Duodenal mucosa (tissue), 2 donors: Measurements from ENCODE around the gene AKAP6.

Source experiments
- H3K27ac ChIP-seq: one replicate; pipeline ENCODE4 v1.7.0; 2013; ENCODE audit warnings: low read depth, low read length
- H3K27me3 ChIP-seq, 2 donors: one replicate each; pipeline ENCODE4 v1.7.0; 2013; ENCODE audit warnings: low read length in 2 of 2, control low read depth in 1 of 2; ENCODE audit not compliant: insufficient read depth in 2 of 2, control insufficient read depth in 1 of 2
- H3K36me3 ChIP-seq, 2 donors: one replicate each; pipeline ENCODE4 v1.7.0; 2013; ENCODE audit warnings: low read length in 2 of 2, control low read depth in 1 of 2; ENCODE audit not compliant: insufficient read depth in 2 of 2, control insufficient read depth in 1 of 2
- H3K4me1 ChIP-seq, 2 donors: one replicate each; pipeline ENCODE4 v1.7.0; 2013; ENCODE audit warnings: low read length in 2 of 2, control low read depth in 1 of 2; ENCODE audit not compliant: insufficient read depth in 2 of 2, control insufficient read depth in 1 of 2
- H3K4me3 ChIP-seq, 2 donors: one replicate each; pipeline ENCODE4 v1.7.0; 2013; ENCODE audit warnings: low read length in 2 of 2, low read depth in 1 of 2
- H3K9ac ChIP-seq, 2 donors: one replicate each; pipeline ENCODE4 v1.7.0; 2013; ENCODE audit warnings: low read length in 2 of 2, low read depth in 1 of 2
- H3K9me3 ChIP-seq, 2 donors: one replicate each; pipeline ENCODE4 v1.7.0; 2013; ENCODE audit warnings: low read length in 2 of 2, control low read depth in 1 of 2; ENCODE audit not compliant: control insufficient read depth in 1 of 2

AKAP6 gene

GRCh38 chr14:32637582-32637981 lies 308.5 kb downstream of the AKAP6 start:
- no peak overlapping the region for H3K27ac ChIP-seq
- no peak overlapping the region for H3K4me3 ChIP-seq
- no peak overlapping the region for H3K9ac ChIP-seq
- H3K4me1 ChIP-seq = peaks cover 0 to 5% of the 10 kb centered on the region in 2 donors
- no peaks in the 10 kb centered on the region for H3K9me3 ChIP-seq
- no peaks in the 10 kb centered on the region for H3K27me3 ChIP-seq
- H3K36me3 ChIP-seq = no peaks in the 10 kb centered on the region

- peaks cover 0 to under 1% of the 10 kb centered on the region in 2 donors for H3K4me1 ChIP-seq
- no peak overlapping the region for H3K27ac ChIP-seq
- no peak overlapping the region for H3K4me3 ChIP-seq
- no peaks in the 10 kb centered on the region for H3K27me3 ChIP-seq
- H3K9me3 ChIP-seq = no peaks in the 10 kb centered on the region
- H3K36me3 ChIP-seq = no peaks in the 10 kb centered on the region
- H3K9ac ChIP-seq = no peak overlapping the region
Observed at GRCh38 chr14:32639208-32639607, 310.1 kb downstream of the AKAP6 start.

GRCh38 chr14:32645551-32645950 lies 316.5 kb downstream of the AKAP6 start:
- H3K4me1 ChIP-seq = no peaks in the 10 kb centered on the region
- no peak overlapping the region for H3K9ac ChIP-seq
- no peaks in the 10 kb centered on the region for H3K27me3 ChIP-seq
- no peaks in the 10 kb centered on the region for H3K9me3 ChIP-seq
- H3K36me3 ChIP-seq = no peaks in the 10 kb centered on the region
- no peak overlapping the region for H3K4me3 ChIP-seq
- no peak overlapping the region for H3K27ac ChIP-seq

GRCh38 chr14:32648434-32648833 lies 319.3 kb downstream of the AKAP6 start:
- Histone ChIP-seq H3K4me3 (no peak overlapping the region), H3K27ac (no peak overlapping the region), H3K27me3 (no peaks in the 10 kb centered on the region), H3K9me3 (no peaks in the 10 kb centered on the region), H3K4me1 (no peaks in the 10 kb centered on the region), H3K9ac (no peak overlapping the region), H3K36me3 (no peaks in the 10 kb centered on the region)

GRCh38 chr14:32650030-32650429 lies 320.9 kb downstream of the AKAP6 start:
- Histone ChIP-seq H3K4me1 (no peaks in the 10 kb centered on the region), H3K27me3 (no peaks in the 10 kb centered on the region), H3K27ac (no peak overlapping the region), H3K4me3 (no peak overlapping the region), H3K36me3 (no peaks in the 10 kb centered on the region), H3K9ac (no peak overlapping the region), H3K9me3 (no peaks in the 10 kb centered on the region)

GRCh38 chr14:32650665-32651064 lies 321.6 kb downstream of the AKAP6 start:
- no peaks in the 10 kb centered on the region for H3K27me3 ChIP-seq
- H3K4me1 ChIP-seq = no peaks in the 10 kb centered on the region
- H3K36me3 ChIP-seq = no peaks in the 10 kb centered on the region
- H3K27ac ChIP-seq = no peak overlapping the region
- no peaks in the 10 kb centered on the region for H3K9me3 ChIP-seq
- H3K9ac ChIP-seq = no peak overlapping the region
- no peak overlapping the region for H3K4me3 ChIP-seq

- no peak overlapping the region for H3K4me3 ChIP-seq
- no peaks in the 10 kb centered on the region for H3K27me3 ChIP-seq
- H3K27ac ChIP-seq = no peak overlapping the region
- H3K9me3 ChIP-seq = no peaks in the 10 kb centered on the region
- no peaks in the 10 kb centered on the region for H3K4me1 ChIP-seq
- no peaks in the 10 kb centered on the region for H3K36me3 ChIP-seq
- no peak overlapping the region for H3K9ac ChIP-seq
Observed at GRCh38 chr14:32654106-32654505, 325.0 kb downstream of the AKAP6 start.

GRCh38 chr14:32656601-32657000 lies 327.5 kb downstream of the AKAP6 start:
- no peak overlapping the region for H3K27ac ChIP-seq
- H3K27me3 ChIP-seq = no peaks in the 10 kb centered on the region
- H3K36me3 ChIP-seq = no peaks in the 10 kb centered on the region
- no peak overlapping the region for H3K9ac ChIP-seq
- no peaks in the 10 kb centered on the region for H3K4me1 ChIP-seq
- H3K9me3 ChIP-seq = no peaks in the 10 kb centered on the region
- no peak overlapping the region for H3K4me3 ChIP-seq

GRCh38 chr14:32657081-32657480 lies 328.0 kb downstream of the AKAP6 start:
- H3K27ac ChIP-seq = no peak overlapping the region

GRCh38 chr14:32661216-32661615 lies 332.1 kb downstream of the AKAP6 start:
- Histone ChIP-seq H3K9me3 (no peaks in the 10 kb centered on the region), H3K9ac (no peak overlapping the region), H3K27ac (no peak overlapping the region), H3K4me3 (no peak overlapping the region), H3K27me3 (no peaks in the 10 kb centered on the region), H3K4me1 (no peaks in the 10 kb centered on the region), H3K36me3 (no peaks in the 10 kb centered on the region)

More at GRCh38 chr14:32657081-32657480, 328.0 kb downstream of the AKAP6 start:
- Histone ChIP-seq H3K36me3 (no peaks in the 10 kb centered on the region), H3K9me3 (no peaks in the 10 kb centered on the region), H3K4me1 (no peaks in the 10 kb centered on the region), H3K4me3 (no peak overlapping the region), H3K27me3 (no peaks in the 10 kb centered on the region), H3K9ac (no peak overlapping the region)

GRCh38 chr14:32662211-32662610 lies 333.1 kb downstream of the AKAP6 start:
- no peaks in the 10 kb centered on the region for H3K27me3 ChIP-seq
- no peaks in the 10 kb centered on the region for H3K4me1 ChIP-seq
- no peaks in the 10 kb centered on the region for H3K9me3 ChIP-seq
- no peak overlapping the region for H3K4me3 ChIP-seq
- H3K9ac ChIP-seq = no peak overlapping the region
- H3K27ac ChIP-seq = no peak overlapping the region
- no peaks in the 10 kb centered on the region for H3K36me3 ChIP-seq
